ENCODE results near the gene TRAF2.
"Not testable (repeated sequence)": the region's sequence is repeated elsewhere in the genome, so short reads cannot be mapped to it uniquely, and the experiment has no call there.

The TRAF2 gene

DNA sequence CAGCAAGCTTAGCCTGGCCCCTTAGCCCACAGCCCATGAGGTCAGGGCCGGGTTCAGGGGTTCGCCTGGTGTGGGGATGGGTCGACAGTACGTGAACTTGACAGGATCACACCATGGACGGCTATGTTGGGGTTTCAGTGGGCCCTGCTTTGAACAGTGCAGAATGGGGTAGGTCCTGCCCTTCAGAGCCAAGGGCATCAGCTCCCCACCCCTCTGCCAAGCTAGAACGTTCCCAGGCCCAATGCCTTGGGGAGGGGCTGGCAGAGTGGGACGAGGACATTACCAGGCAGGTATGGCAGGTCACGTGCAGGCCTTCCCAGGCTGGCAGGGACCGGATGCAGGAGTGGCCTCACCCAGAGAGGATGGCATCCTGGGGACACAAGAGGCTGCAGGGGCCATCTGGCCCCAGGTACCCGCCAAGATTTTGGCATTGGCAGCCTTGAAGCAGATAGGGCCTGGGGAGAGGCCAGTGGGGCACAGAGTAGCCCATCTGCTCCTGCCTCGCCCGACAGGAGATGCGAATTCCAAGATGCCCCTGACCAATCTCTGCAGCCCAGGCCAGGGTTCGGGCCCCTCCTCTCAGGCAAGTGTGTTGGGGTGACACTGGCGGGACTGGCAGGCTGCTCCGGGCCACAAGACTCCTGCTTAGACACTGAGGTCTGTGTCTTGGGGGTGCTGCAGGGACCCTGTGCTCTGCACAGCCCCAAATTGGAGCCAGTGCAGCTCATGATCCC lies 44.5 kb upstream of the TRAF2 start:
- H3K36me3 ChIP-seq (ENCODE audit: control insufficient read depth in 1 of 2, insufficient read depth in 2 of 2, low read length in 2 of 2): peaks cover 0 to 14% of the 10 kb centered on the region in 2 donors
- peaks cover 29 to 39% of the 10 kb centered on the region in 2 donors for H3K4me1 ChIP-seq (ENCODE audit: control insufficient read depth in 1 of 2, insufficient read depth in 2 of 2, low read length in 2 of 2)
- H3K9ac ChIP-seq (ENCODE audit: low read depth in 1 of 2, low read length in 2 of 2): peak overlapping the region in 1 of 2 donors; percentile 66
- peak overlapping the region; percentile 47 to 68 for H3K4me3 ChIP-seq (ENCODE audit: low read depth in 1 of 2, low read length in 2 of 2)
- H3K9me3 ChIP-seq (ENCODE audit: control insufficient read depth in 1 of 2, low read length in 2 of 2); H3K27me3 ChIP-seq (ENCODE audit: control insufficient read depth in 1 of 2, insufficient read depth in 2 of 2, low read length in 2 of 2): not testable (repeated sequence)
- H3K27ac ChIP-seq (ENCODE audit: low read depth, low read length): peak overlapping the region; percentile 84

DNA sequence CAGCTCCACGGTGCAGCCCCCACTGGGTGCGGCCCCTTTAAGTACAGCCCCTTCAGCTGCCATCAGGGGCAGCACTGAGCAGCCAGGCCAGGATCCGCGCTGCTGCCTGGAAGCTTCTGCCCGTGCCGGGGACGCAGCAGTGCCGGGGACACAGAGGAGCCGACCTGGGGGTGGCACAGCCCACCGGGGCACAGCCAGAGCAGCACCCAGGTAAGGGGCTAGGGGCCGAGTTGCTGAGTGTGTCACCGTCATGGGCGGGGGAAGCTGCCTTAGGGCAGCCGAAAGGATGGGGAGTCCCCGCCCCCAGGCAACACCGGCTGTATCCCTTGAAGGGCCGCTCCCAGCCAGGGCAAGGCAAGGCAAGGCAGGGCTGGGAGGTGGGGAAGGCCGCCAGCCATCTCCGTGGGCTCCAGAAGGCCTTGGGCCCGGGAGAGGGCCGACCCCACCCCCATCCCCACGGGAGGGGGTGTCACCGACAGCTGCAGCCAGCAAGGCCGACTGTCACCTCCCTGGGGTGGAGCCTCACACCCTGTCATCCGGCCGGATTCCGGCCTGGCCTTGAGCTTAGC lies 43.9 kb upstream of the TRAF2 start, which contains the start of gene AJM1:
Gene AJM1, plus strand, starts transcription at position 99 of the 569 bp plus-strand sequence. CDS start 1,937 bp downstream, outside the sequence.
- H3K4me1 ChIP-seq (ENCODE audit: control insufficient read depth in 1 of 2, insufficient read depth in 2 of 2, low read length in 2 of 2): peaks cover 29 to 39% of the 10 kb centered on the region in 2 donors

DNA sequence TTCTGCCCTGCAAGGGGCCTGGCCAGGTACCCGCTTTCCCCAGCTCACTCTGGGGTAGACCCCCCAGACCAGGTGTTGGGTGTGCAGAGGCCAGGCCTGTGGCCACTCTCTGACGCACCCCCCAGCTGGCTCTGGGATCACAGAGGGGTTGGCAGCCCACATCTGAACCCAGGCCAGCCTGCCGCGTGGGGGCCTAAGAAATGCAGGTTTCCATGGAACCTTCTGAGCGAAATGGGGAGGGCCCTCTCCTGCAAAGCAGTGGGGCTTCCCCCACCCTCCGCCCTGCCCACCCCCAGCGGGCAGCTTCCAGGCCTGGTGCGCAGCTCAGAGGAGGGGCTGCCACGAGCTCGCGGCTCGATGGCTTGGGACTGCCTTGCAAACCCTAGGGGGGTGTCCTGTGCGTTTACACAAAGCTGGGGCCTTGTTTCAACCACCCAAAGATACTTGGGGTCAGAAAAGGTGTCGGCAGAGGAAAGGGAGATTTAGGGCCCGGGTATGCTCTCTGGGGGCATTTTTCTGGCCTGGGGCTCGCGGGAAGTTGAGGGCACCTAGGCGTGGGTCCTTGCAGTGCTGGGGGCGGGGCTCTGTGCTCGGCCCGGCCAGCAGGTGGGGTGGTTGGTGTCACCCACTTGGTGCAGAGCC lies 43.0 kb upstream of the TRAF2 start:
- not testable (repeated sequence) for H3K4me3 ChIP-seq (ENCODE audit: low read depth in 1 of 2, low read length in 2 of 2); H3K9me3 ChIP-seq (ENCODE audit: control insufficient read depth in 1 of 2, low read length in 2 of 2); H3K27ac ChIP-seq (ENCODE audit: low read depth, low read length); H3K27me3 ChIP-seq (ENCODE audit: control insufficient read depth in 1 of 2, insufficient read depth in 2 of 2, low read length in 2 of 2)
- Histone ChIP-seq H3K36me3 (ENCODE audit: control insufficient read depth in 1 of 2, insufficient read depth in 2 of 2, low read length in 2 of 2) (peaks cover 0 to 14% of the 10 kb centered on the region in 2 donors), H3K4me1 (ENCODE audit: control insufficient read depth in 1 of 2, insufficient read depth in 2 of 2, low read length in 2 of 2) (peaks cover 29 to 48% of the 10 kb centered on the region in 2 donors), H3K9ac (ENCODE audit: low read depth in 1 of 2, low read length in 2 of 2) (peak overlapping the region in 1 of 2 donors; percentile 38)

More for the DNA sequence above, 43.9 kb upstream of the TRAF2 start, which contains the start of gene AJM1:
- H3K27me3 ChIP-seq (ENCODE audit: control insufficient read depth in 1 of 2, insufficient read depth in 2 of 2, low read length in 2 of 2); H3K9me3 ChIP-seq (ENCODE audit: control insufficient read depth in 1 of 2, low read length in 2 of 2): not testable (repeated sequence)
- Histone ChIP-seq H3K4me3 (ENCODE audit: low read depth in 1 of 2, low read length in 2 of 2) (peak within 1 kb of the TSS; percentile 47 to 68), H3K9ac (ENCODE audit: low read depth in 1 of 2, low read length in 2 of 2) (peak within 1 kb of the TSS; percentile 25 to 66), H3K36me3 (ENCODE audit: control insufficient read depth in 1 of 2, insufficient read depth in 2 of 2, low read length in 2 of 2) (peaks cover 0 to 14% of the 10 kb centered on the region in 2 donors), H3K27ac (ENCODE audit: low read depth, low read length) (peak within 1 kb of the TSS; percentile 84)

DNA sequence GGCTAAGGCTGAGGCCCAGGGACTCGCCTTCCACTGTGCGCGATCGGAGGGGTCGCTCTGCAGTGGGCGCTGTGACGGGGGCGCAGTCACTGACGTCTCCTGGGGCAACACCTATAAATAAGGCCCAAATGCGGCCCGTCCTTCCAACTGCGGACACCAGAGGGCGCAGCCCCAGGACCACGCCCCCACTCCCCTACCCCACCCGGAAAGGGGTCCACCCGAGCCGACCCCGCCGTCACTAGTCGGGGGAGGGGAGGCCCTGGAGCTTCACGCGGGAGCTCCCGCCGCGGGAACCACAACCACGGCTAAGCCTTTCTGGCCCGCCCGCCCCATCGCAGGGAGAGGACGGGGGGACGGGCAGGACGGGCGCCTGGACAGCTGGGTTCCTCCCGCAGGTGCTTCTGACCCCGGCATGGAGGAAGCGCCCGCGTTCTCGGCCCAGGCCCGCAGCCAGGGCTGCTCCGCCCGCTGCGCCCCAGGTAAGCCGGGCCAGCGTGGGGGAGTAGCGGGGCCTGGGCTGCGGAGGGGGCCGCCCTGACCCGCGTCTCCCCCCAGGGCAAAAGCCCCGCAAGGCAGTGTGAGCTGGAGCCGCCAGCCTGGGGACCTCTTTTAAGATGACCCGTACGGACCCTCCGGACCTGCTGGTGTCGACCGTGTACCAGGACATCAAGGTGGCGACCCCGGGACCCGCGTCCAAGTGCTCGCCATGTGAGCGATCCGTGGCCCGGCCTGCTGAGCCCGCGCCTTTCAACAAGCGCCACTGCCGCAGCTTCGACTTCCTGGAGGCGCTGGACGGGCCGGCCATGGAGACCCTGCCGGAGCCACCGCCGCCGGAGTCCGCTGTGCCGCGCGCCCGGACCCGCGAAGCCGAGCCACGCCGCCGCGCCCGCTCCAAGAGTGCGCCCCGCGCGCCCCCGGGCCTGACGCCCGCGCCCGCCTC lies 42.2 kb upstream of the TRAF2 start:
- peaks cover 29 to 48% of the 10 kb centered on the region in 2 donors for H3K4me1 ChIP-seq (ENCODE audit: control insufficient read depth in 1 of 2, insufficient read depth in 2 of 2, low read length in 2 of 2)

DNA sequence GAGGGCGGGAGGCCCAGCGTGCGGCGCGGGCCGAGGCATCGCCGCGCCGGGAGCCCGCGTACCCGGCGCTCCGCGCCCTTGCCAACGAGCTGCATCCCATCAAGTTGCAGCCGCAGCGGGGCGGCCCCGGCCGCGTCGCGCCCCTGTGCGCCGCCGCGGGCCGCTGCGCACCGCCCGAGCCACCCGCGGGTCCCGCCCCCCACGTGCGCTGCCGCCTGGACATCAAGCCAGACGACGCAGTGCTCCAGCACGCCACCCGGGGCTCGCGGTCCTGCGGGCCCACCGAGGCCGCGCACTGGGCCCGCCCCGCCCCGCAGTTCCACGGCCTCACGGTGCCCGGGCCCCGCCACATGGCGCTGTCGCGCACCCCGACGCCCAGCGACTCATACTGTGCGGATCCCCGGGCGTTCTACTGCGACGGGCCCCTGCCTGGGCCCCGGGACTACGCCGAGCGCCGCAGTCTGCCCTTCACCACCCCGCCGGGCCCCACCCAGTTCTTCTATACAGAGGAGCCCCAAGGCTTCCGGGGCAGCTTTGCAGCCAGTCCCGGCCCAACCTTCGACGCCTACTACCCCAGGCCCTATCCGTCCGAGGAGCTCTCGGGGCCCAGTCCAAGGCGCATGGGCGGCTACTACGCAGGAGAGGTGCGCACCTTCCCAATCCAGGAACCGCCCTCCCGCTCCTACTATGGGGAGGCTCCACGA lies 41.4 kb upstream of the TRAF2 start:
- Histone ChIP-seq H3K27ac (ENCODE audit: low read depth, low read length) (no peak overlapping the region), H3K27me3 (ENCODE audit: control insufficient read depth in 1 of 2, insufficient read depth in 2 of 2, low read length in 2 of 2) (peaks cover 0 to 9% of the 10 kb centered on the region in 2 donors), H3K4me3 (ENCODE audit: low read depth in 1 of 2, low read length in 2 of 2) (no peak overlapping the region), H3K9me3 (ENCODE audit: control insufficient read depth in 1 of 2, low read length in 2 of 2) (no peaks in the 10 kb centered on the region), H3K4me1 (ENCODE audit: control insufficient read depth in 1 of 2, insufficient read depth in 2 of 2, low read length in 2 of 2) (peaks cover 25 to 45% of the 10 kb centered on the region in 2 donors), H3K36me3 (ENCODE audit: control insufficient read depth in 1 of 2, insufficient read depth in 2 of 2, low read length in 2 of 2) (no peaks in the 10 kb centered on the region), H3K9ac (ENCODE audit: low read depth in 1 of 2, low read length in 2 of 2) (no peak overlapping the region)

More for the DNA sequence above, 42.2 kb upstream of the TRAF2 start:
- H3K27me3 ChIP-seq (ENCODE audit: control insufficient read depth in 1 of 2, insufficient read depth in 2 of 2, low read length in 2 of 2); H3K4me3 ChIP-seq (ENCODE audit: low read depth in 1 of 2, low read length in 2 of 2); H3K36me3 ChIP-seq (ENCODE audit: control insufficient read depth in 1 of 2, insufficient read depth in 2 of 2, low read length in 2 of 2); H3K27ac ChIP-seq (ENCODE audit: low read depth, low read length); H3K9ac ChIP-seq (ENCODE audit: low read depth in 1 of 2, low read length in 2 of 2); H3K9me3 ChIP-seq (ENCODE audit: control insufficient read depth in 1 of 2, low read length in 2 of 2): not testable (repeated sequence)

DNA sequence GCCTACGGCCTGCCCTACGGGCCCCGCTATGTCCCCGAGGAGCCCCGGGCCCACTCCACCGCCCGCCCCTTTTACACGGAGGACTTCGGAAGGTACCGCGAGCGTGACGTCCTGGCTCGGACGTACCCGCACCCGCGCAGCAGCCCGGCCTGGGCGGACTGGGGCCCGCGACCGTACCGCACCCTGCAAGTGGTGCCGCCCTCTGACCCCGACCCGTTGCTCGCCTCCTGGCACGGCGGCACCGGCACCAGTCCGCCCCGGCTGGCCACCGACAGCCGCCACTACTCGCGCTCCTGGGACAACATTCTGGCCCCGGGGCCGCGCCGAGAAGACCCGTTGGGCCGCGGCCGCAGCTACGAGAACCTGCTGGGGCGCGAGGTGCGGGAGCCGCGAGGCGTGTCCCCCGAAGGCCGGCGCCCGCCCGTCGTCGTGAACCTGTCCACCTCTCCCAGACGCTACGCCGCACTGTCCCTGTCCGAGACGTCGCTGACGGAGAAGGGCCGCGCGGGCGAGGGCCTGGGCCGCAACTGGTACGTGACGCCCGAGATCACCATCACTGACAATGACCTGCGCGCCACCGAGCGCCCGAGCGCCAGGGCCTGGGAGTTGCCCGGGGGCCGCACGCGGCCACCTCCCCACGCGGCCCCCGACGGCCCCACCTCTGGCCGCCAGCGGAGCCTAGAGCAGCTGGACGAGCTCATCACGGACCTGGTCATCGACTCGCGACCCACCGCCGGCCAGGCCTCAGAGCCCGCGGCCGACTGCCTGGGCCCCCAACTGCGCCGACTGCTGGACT lies 40.7 kb upstream of the TRAF2 start:
- H3K27me3 ChIP-seq (ENCODE audit: control insufficient read depth in 1 of 2, insufficient read depth in 2 of 2, low read length in 2 of 2): peaks cover 0 to 9% of the 10 kb centered on the region in 2 donors
- H3K4me1 ChIP-seq (ENCODE audit: control insufficient read depth in 1 of 2, insufficient read depth in 2 of 2, low read length in 2 of 2): peaks cover 25 to 46% of the 10 kb centered on the region in 2 donors
- H3K27ac ChIP-seq (ENCODE audit: low read depth, low read length): no peak overlapping the region
- H3K4me3 ChIP-seq (ENCODE audit: low read depth in 1 of 2, low read length in 2 of 2): no peak overlapping the region
- H3K36me3 ChIP-seq (ENCODE audit: control insufficient read depth in 1 of 2, insufficient read depth in 2 of 2, low read length in 2 of 2): no peaks in the 10 kb centered on the region
- no peaks in the 10 kb centered on the region for H3K9me3 ChIP-seq (ENCODE audit: control insufficient read depth in 1 of 2, low read length in 2 of 2)
- H3K9ac ChIP-seq (ENCODE audit: low read depth in 1 of 2, low read length in 2 of 2): no peak overlapping the region

DNA sequence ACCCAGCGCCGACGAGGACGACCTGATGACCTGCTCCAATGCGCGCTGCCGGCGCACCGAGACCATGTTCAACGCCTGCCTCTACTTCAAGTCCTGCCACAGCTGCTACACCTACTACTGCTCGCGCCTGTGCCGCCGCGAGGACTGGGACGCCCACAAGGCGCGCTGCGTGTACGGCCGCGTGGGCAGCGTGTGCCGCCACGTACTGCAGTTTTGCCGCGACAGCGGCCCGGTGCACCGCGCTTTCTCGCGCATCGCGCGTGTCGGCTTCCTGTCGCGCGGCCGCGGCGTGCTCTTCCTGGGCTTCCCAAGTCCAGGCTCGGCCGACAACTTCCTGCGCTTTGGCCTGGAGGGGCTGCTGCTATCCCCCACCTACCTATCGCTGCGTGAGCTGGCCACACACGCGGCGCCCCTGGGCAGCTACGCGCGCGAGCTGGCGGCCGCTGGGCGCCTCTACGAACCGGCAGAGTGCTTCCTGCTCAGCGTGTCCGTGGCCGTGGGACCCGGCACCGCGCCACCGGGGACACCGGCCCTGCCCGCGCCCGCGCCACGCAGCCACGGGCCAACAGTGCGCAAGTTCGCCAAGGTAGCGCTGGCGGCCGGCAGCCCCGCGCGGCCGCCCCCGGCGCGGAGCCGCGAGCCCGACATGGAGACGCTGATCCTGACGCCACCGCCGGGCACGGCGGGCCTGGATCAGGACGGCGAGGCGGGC lies 39.8 kb upstream of the TRAF2 start:
- Histone ChIP-seq H3K9ac (ENCODE audit: low read depth in 1 of 2, low read length in 2 of 2) (no peak overlapping the region), H3K27me3 (ENCODE audit: control insufficient read depth in 1 of 2, insufficient read depth in 2 of 2, low read length in 2 of 2) (peaks cover 0 to 9% of the 10 kb centered on the region in 2 donors), H3K9me3 (ENCODE audit: control insufficient read depth in 1 of 2, low read length in 2 of 2) (no peaks in the 10 kb centered on the region), H3K36me3 (ENCODE audit: control insufficient read depth in 1 of 2, insufficient read depth in 2 of 2, low read length in 2 of 2) (no peaks in the 10 kb centered on the region), H3K4me3 (ENCODE audit: low read depth in 1 of 2, low read length in 2 of 2) (peak overlapping the region; percentile 29 to 40), H3K4me1 (ENCODE audit: control insufficient read depth in 1 of 2, insufficient read depth in 2 of 2, low read length in 2 of 2) (peaks cover 28 to 45% of the 10 kb centered on the region in 2 donors), H3K27ac (ENCODE audit: low read depth, low read length) (no peak overlapping the region)

DNA sequence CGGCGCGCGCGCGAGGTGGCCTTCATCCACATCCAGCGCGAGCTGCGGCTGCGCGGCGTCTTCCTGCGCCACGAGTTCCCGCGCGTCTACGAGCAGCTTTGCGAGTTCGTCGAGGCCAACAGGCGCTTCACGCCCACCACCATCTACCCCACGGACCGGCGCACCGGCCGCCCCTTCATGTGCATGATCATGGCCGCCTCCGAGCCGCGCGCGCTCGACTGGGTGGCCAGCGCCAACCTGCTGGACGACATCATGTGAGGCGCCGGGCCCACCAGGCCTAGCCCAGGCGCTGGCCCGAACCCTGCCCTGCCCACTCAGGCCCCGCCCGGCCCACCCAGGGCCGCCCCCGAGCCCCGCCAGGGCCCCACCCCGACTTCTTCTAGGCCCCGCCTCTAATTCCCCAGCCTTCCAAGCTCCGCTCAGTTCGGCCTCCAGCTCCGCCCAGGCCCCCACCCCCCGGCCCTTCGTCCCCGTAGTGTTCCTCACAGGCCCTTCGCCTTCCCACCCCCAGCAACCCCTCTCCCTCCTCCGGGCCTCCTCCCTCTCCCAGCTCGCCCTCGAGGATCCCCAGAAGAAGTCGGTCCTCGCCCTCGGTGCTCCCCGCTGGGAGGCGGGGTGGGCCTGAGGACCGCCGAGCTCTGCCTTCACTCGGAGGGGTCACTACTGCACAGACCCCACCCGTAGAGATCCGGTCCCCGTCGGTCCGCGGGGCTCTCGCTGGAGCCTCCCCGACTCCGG lies 39.1 kb upstream of the TRAF2 start:
- H3K27ac ChIP-seq (ENCODE audit: low read depth, low read length): peak overlapping the region; percentile 94
- H3K9ac ChIP-seq (ENCODE audit: low read depth in 1 of 2, low read length in 2 of 2): peak overlapping the region; percentile 65 to 88
- peaks cover 0 to 9% of the 10 kb centered on the region in 2 donors for H3K27me3 ChIP-seq (ENCODE audit: control insufficient read depth in 1 of 2, insufficient read depth in 2 of 2, low read length in 2 of 2)
- peaks cover 29 to 45% of the 10 kb centered on the region in 2 donors for H3K4me1 ChIP-seq (ENCODE audit: control insufficient read depth in 1 of 2, insufficient read depth in 2 of 2, low read length in 2 of 2)
- no peaks in the 10 kb centered on the region for H3K9me3 ChIP-seq (ENCODE audit: control insufficient read depth in 1 of 2, low read length in 2 of 2)
- H3K36me3 ChIP-seq (ENCODE audit: control insufficient read depth in 1 of 2, insufficient read depth in 2 of 2, low read length in 2 of 2): no peaks in the 10 kb centered on the region
- H3K4me3 ChIP-seq (ENCODE audit: low read depth in 1 of 2, low read length in 2 of 2): peak overlapping the region; percentile 86 to 93

Data from duodenal mucosa (tissue), 2 donors.